DMS 273 (cell line): ENCODE results near the gene KIAA0513.

Source experiments
- DNase-seq: peaks from one replicate; lab custom pipeline; 2025; ENCODE audit not compliant: unreplicated experiment; lab: John Stamatoyannopoulos, UW

Gene KIAA0513

GRCh38 chr16:85066346-85066885, 38.8 kb downstream of the KIAA0513 start:
- DNase-seq, result no peak

- no peak for DNase-seq
Observed at GRCh38 chr16:85067024-85067423, 39.4 kb downstream of the KIAA0513 start.

DNA sequence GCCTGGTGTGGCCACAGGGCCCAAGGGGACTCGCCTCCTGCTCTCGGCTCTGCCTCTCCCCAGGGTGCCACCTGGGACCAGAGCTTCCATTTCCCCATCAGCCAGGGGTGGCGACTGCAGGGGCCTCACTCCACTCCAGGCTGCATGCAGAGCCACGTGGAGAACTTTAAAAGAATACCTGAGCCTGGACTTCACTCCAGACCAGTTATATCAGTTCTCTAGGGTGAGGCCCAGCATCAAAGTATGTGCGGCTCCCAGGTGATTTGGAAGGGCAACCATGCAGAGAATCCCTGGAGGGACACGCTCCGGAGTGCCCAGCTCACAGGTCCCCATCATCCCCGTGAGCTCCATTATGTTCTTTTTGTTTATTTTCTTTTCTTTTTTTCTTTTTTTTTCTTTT, 39.8 kb downstream of the KIAA0513 start:
- DNase-seq, result no peak

DNA sequence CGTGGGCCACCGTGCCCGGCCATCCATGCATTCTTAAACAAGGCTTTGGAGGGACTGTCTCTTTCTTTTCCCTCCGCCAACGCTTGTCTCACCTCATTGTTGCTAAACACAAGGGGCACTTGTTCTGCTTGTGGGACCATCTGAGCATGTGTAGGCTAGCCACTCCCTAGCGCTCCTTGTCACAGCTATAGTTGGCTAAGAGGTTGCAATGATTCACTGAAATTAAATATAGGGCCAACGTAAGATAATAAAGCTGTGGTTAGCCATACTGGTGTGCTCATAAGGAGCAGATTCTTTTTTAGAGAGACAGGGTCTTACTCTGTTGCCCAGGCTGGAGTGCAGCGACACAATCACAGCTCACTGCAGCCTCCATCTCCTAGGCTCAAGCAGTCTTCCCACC, 41.2 kb downstream of the KIAA0513 start:
- DNase-seq, result no peak

DNA sequence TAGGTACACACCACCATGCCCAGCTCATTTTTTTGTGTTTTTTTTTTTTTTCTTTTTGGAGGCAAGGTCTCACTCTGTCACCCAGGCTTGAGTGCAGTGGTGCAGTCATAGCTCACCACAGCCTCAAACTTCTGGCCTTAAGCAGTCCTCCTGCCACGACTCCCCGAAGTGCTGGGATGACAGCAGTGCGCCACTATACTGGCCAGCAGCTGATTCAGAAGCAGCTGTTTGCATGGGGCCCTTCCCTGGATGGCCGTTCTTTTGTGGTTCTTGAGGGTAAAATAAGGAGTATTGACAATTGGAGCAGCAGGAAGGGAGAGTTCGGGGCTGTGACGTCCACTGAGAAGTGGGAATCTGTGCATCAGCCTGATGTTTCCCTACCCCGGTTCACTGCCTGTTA, 41.6 kb downstream of the KIAA0513 start:
- DNase-seq, result no peak

DNA sequence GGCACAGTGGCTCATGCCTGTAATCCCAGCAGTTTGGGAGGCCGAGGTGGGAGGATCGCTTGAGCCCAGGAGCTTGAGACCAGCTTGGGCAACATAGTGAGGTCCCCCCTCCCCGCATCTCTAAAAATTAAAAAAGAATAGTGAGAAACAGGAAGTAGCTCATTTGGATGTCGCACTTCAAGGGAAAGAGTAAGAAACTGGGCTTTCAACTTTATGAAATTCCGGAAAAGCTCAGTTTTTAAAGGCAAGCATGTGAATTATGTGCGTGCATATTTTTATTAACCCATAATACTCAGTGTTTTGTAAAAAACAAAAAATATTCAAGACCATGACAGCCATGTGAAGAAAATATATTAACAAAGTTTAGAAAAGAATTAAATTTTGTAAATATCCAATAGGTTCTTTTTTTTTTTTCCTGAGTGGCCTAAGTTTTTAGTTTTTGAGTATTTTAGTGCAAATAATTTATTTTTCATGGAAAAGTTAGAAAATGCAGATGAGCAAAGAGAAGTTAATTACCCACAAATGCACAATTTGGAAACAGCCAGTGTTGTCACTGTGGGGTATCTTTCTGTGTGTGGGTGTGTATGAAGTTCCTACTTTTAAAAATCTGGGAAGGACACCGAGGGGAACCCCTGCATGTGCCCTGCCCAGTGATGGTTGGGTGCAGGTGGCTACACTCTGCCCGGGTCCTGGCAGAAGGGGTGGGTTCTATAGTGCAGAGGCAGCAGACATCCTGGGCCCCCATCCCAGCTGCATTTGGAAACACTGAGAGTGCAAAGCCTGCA, 44.7 kb downstream of the KIAA0513 start:
- no peak for DNase-seq

DNA sequence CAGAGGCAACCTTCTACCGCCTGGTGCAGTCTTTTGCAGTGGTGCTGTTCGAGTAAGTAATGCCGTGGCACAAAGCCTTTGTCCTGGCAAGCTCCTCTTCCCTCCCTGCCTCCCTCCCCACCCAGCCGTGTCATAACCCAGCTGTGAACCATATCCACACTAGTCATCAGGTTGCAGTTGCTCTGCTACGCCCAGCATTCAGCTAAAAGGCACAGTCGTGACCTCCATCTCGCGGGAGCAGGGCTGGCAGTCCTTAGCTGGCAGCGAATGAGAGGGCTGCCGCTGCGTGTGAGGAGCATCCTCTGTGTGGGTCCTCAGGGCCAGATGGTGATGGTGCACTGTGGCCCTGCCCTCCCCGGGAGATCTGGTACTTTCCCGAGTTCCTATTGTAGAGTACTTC, 45.4 kb downstream of the KIAA0513 start:
- no peak for DNase-seq

- no peak for DNase-seq
Observed at GRCh38 chr16:85074225-85074914, 46.8 kb downstream of the KIAA0513 start.

- DNase-seq, result no peak
Observed at GRCh38 chr16:85075236-85075924, 47.8 kb downstream of the KIAA0513 start.

- no peak for DNase-seq
Observed at GRCh38 chr16:85077039-85077438, 49.4 kb downstream of the KIAA0513 start.

- DNase-seq, result no peak
Observed at GRCh38 chr16:85077576-85078125, 50.1 kb downstream of the KIAA0513 start.

GRCh38 chr16:85078226-85078625, 50.6 kb downstream of the KIAA0513 start:
- DNase-seq, result no peak

GRCh38 chr16:85078952-85079351, 51.4 kb downstream of the KIAA0513 start:
- DNase-seq, result no peak

- DNase-seq, result peak; percentile 55
Observed at GRCh38 chr16:85079785-85080570, 52.4 kb downstream of the KIAA0513 start.

GRCh38 chr16:85081038-85081437, 53.4 kb downstream of the KIAA0513 start:
- peak; percentile 93 for DNase-seq

DNA sequence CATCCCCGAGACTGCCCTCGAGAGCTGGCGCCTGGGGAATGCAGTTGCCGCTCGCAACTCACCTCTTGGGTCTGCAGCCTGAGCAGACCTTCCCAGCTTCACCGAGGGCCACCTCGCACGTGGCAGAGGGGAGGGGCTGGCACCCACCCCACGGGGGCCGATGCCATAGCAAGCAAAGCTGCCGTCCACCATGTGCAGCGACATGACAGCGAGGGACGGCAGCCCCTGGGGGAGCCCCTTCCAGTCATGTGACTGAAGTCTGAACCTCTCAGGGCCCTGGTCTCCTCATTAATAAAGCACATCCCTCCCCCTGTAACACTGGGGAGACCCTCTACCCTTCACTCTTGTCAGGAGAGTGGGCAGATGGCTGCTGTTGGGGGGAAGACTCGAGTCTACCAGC, 54.2 kb downstream of the KIAA0513 start:
- no peak for DNase-seq

- DNase-seq, result no peak
Observed at GRCh38 chr16:85082173-85083050, 54.8 kb downstream of the KIAA0513 start.

DNA sequence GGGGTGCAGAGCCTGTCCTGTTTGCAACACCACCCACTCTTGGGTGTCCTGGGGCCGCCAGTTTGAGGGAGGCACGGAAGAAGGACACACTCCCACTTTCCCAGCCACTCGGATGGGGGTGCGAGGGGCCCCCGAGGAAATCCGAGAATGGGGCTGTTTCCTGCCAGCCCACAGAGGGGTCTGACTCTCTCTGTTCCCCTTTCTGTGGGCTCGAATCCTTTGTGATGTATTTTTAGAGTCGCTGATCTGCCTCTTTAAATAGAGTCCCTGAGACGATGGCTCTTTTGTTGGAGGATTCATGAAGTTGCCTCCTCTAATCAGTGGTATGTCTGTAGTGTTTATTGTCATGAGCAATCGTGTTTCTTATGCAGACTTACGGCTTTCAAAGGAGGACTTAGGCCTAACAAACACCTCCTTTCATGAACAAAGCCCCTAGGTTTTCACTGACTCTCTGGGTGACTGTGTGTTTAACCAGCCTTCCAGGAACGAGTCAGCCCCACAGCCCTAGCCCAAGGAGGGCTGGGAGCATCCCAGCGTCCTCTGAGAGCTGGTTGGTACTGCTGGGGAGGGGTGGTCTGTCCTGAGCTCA, 55.5 kb downstream of the KIAA0513 start:
- no peak for DNase-seq

GRCh38 chr16:85084841-85085510, 57.4 kb downstream of the KIAA0513 start:
- DNase-seq, result no peak
